DMS53 (cell line): ENCODE results near the gene TWNK.
"Not testable (repeated sequence)": the region's sequence is repeated elsewhere in the genome, so short reads cannot be mapped to it uniquely, and the experiment has no call there.

Source experiments
- DNase-seq: peaks from one replicate; lab custom pipeline; 2025; lab: John Stamatoyannopoulos, UW

Gene TWNK

DNA sequence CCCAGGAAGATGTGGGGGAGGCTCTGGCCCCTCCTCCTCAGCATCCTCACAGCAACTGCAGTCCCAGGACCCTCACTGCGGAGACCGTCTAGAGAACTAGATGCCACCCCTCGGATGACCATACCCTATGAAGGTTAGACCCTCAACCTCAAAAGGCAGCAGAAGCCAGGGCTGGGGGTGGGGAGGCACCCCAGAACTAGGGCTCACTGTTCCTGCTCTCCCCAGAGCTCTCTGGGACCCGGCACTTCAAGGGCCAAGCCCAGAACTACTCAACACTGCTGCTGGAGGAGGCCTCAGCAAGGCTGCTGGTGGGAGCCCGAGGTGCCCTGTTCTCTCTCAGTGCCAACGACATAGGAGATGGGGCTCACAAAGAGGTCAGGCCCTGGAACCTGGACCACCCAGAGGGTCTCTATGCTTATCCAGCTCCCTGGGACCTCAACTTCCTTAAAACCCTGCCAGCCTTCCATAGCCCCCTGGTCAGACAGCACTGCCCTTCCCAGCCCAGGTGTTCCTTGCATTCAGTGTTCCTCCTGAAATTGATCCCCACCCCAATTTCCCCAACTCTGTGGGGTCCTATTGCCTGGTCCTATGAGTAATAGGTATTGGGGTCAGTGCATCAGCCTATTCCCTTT lies 14.3 kb upstream of the TWNK start:
- no peak for DNase-seq

DNA sequence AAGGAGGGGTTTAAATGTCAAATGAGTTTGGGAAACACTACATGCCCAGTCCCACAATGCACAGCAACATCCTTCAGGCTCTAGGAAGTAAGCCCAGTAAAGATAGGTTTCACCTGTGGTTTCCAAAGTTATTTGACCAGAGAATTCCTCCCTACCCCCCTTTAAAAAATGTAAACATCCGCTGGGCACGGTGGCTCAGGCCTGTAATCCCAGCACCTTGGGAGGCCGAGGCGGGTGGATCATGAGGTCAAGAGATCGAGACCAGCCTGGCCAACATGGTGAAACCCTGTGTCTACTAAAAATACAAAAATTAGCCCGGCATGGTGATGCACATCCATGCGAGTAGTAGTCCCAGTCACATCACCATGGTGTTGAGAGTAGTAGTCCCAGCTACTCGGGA lies 11.9 kb upstream of the TWNK start:
- not testable (repeated sequence) for DNase-seq

DNA sequence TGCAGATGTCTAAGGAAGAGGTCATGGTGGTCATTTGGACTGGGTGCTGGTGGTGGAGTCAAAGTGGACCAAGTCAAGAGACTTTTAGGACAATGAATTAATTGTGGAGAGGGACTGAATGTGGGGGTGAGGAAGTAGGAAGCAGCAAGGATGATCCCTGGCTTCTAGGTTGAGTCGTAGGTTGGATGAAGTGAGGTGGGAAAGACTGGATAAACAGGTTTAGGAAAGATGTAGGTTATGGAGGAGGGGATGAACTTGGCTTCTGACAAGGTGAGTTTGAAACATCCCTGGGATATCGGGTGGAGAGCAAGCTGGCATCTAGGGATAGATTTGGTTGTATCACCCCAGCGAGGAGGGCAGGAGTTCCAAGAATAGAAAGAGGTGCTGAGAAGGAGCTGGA lies 10.4 kb upstream of the TWNK start:
- peak; percentile 61 for DNase-seq

DNA sequence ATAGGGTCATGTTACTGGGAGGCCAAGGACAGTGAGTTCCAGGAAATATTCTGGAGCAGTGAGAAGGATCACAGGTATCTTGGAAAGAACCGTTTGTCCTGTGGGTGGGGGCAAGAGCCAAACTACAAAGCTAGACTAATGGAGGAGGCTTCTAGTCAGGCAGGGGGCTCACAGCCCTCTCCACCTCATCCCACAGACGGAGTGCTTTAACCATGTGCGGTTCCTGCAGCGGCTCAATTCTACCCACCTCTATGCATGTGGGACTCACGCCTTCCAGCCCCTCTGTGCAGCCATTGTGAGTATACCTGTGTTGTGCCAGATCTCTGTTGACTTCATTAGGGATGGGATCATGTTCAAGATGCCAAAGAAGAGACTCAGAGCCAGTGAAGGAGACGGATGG lies 9.9 kb upstream of the TWNK start:
- no peak for DNase-seq

DNA sequence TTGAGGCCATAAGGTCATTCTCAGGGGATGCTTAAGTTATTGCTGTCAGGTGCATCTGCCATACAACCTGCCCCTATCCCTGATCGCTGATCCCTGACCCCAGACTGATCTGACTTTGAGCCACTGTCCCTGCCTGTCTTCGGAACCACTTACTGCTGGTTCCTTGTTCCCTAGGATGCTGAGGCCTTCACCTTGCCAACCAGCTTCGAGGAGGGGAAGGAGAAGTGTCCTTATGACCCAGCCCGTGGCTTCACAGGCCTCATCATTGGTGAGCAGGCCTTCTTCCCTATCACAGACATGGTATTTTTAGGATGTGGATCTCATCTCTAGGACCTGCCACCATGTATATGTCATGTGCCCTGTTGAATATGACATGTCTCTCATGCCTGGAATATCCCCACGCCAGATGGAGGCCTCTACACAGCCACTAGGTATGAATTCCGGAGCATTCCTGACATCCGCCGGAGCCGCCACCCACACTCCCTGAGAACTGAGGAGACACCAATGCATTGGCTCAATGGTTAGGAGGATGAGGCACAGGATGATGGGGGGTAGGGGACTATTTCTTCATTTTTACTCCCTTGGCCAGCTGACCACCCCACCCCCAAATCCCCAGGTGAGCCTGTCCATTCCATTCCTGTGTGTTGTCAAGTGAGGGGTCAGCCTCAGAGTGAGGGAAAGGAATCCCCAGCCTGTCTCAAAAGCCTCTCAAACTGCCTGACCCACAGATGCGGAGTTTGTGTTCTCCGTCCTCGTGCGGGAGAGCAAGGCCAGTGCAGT lies 9.0 kb upstream of the TWNK start:
- no peak for DNase-seq

DNA sequence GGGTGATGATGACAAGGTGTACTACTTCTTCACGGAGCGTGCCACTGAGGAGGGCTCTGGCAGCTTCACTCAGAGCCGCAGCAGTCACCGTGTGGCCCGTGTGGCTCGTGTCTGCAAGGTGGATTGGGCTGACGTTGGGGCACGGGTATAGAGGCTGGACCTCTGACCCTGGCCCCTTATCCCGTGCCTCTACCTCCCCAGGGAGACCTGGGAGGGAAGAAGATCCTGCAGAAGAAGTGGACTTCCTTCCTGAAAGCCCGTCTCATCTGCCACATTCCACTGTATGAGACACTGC lies 8.5 kb upstream of the TWNK start:
- DNase-seq = no peak

DNA sequence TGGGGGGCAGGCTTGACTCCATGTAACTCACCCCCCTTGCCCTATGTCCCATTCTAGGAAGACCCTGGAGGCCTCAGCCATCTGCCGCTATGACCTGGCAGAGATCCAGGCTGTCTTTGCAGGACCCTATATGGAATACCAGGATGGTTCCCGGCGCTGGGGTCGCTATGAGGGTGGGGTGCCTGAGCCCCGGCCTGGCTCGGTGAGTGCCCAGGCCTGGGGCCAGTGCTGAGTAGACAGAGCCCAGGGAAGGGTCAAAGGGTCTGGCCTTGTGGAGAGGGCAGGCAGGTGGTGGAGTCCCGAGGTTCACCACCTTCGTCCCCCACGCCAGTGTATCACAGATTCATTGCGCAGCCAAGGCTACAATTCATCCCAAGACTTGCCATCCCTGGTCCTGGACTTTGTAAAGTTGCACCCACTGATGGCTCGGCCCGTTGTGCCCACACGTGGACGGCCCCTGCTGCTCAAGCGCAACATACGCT lies 7.5 kb upstream of the TWNK start:
- DNase-seq = no peak

DNA sequence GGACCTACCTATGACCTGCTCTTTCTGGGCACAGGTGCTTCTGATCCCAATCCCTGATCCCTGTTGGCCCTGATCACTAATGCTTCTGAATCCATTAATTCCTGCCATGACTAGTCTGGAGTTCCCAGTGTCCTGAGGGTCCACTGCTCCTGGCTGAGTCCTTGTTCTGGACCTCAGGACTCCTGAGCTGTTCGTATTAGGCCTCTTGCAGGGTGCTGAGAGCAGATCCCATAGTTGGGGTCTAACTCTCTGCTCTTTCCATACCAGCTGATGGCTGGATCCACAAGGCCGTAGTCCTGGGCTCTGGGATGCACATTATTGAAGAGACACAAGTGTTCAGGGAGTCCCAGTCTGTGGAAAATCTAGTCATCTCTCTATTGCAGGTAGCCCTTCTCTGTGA lies 7.0 kb upstream of the TWNK start:
- no peak for DNase-seq

DNA sequence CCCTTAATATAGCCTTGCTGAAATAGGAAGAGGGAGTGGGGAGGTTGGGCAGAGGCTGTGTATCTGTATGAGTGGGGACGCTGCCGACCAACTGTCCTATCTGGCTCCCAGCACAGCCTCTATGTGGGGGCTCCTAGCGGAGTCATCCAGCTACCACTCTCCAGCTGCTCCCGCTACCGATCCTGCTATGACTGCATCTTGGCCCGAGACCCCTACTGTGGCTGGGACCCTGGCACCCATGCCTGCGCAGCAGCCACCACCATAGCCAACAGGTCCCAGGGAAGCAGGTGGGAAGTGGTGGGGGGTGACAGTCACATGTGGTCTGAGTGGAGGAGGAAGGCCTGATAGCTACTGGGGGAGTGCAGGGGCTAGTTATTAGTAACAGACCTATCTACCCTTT lies 6.6 kb upstream of the TWNK start:
- no peak for DNase-seq

DNA sequence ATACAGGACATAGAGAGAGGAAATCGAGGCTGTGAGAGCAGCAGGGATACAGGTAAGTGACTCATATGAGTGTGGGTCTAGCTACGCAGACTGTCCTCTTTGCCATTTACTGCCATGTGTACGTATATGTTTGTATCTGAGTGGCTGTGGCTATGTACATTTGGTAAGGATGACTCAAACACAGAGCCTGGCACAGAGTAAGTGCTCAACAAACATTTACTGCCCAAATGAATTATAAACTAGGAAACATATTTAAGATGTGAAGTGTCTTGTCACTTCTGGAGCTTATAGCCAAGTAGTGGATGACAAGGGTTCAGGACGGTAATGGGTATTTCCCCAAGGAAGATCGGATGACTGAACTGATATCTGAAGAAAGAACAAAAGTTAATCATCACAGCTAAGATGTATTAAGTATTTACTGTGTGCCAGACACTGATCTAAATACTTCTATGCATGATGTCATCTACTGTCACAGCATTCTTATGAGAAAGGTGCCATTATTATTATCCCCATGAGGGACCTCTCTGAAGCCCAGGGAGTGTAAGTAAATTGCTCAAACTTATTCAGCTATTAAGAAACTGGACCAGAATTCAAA lies 6.1 kb upstream of the TWNK start:
- no peak for DNase-seq

DNA sequence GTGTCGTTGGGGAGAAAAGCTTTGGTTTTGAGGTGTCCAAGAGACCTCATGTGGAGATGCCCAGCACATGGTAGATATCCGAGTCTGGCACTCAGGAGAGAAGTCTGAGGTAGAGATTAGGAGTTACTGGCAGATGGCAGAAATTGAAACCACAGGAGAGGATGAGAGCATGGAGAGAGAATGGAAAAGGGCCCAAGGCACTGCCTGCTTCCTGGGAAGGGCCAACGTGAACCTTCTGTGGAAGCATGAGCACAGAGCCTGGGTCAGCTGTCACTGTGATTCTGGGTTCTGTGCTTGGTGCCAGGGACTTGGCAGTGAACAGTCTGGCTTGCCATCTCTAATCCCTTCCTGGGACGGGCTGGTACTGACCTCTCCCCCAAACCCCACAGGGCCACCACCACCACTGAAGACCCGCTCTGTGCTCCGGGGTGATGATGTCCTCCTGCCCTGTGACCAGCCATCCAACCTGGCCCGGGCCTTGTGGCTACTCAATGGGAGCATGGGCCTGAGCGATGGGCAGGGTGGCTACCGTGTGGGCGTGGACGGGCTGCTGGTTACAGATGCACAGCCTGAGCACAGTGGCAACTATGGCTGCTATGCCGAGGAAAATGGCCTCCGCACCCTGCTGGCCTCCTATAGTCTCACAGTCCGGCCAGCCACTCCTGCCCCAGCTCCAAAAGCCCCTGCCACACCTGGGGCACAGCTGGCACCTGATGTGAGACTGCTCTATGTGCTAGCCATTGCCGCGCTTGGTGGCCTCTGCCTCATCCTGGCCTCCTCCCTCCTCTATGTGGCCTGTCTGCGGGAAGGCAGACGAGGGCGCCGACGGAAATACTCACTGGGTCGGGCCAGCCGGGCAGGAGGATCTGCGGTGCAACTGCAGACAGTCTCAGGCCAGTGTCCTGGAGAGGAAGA lies 4.2 kb upstream of the TWNK start:
- DNase-seq = no peak

DNA sequence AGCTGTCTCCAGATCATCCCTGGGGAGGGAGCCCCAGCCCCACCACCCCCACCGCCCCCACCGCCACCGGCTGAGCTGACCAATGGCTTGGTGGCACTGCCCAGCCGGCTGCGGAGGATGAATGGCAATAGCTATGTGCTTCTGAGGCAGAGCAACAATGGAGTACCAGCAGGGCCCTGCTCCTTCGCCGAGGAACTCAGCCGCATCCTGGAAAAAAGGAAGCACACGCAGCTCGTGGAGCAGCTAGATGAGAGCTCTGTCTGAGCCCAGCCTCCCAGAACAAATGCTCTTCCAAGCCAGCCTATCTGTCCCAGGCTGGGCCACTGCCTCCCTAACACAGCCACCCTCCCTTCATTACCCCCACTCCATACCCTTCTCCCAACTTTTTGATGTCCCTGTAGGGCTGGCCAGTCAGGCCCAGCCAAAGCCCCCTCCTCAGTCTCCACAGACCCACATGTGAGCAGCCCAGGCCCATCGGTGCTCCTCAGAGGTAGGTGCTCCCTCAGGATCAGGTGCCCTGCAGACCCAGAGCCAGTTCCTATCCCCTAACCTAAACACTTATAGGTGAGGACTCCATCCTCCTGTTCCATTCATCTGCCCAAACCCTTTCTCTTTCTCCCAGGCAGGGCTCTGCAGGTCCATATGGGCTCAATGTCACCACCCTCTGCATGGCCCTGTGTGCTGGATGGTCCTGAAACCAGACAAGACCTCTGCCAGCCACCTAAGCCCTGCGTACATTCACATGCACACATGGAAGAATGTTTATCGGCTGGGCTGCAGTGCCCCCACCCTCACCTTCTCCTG lies 3.3 kb upstream of the TWNK start:
- DNase-seq = no peak

DNA sequence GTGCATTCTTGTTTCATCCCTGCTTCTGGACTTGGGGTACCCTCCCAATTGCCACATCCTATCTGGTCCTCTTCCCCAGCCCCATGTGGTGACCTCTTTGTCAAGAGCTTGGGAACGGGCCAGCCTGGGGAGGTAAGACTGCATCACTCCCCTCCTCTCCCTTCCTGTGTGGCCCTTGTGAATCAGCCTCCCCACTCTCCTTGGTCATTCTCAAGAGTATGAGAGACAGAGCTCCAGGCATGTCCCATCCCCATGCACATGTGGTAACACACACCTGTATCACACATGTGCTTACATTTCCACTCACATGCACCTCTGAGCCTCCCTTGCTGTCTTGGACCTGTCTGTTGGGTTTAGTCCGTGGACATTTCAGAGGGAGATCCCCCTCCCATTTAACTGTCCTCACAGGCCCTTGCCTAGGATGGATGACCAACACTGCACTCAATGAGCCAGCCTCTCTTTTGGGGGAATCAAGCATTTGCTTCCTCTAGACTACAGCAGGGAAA lies 2.6 kb upstream of the TWNK start:
- no peak for DNase-seq

DNA sequence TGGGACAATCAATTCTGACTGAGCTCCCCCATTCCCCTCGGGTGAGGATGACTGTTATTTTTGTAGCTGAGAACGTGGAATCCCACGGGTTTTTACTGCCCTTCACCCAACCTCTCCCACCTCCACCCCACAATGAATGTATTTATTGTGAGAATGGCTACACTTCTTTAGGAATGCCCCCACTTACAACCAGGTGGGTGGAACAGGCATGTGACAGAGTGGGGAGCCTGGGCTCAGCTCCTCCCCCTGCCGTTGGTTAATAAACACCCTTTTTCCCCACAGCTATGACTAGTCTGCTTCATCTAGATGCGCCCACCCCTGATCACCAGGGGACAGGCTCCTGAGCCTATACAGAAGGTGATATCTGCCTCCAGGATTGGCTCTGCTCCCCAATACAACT lies 2.0 kb upstream of the TWNK start:
- DNase-seq = no peak

DNA sequence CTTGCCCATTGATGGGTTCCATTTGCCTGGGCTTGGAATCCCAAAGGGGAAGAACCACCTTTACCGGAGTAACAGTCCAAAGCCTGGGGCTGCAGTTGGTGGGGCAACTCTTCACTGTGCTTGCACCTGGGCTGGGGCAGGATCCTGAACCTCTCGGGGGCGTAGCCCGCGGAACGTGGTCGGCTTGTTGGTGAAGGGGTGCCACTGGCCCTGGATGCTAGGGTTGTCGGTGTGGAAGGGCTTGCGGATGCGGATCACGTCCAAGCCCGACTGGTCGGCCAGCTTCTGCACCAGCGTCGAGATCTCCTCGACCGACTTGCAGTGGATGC lies 756 bp upstream of the TWNK start:
- DNase-seq = no peak

DNA sequence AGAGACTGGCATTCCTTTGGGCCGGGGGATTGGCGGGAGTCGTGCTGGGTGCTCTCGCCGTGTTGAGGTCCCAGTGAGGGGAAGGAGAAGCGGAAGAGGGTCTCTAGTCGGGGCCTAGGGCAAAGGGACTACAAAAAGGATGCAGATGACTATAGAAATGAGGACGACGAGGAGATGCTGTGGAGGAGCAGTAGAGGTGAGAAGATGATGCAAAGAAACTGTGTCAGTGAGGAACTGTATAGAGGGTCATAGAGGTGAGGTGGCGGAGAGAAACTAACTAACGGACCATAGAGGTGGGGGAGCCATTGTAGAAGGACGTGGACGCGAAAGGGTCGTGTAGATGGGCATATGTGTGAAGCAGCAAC lies 324 bp downstream of the TWNK start:
- DNase-seq = no peak

DNA sequence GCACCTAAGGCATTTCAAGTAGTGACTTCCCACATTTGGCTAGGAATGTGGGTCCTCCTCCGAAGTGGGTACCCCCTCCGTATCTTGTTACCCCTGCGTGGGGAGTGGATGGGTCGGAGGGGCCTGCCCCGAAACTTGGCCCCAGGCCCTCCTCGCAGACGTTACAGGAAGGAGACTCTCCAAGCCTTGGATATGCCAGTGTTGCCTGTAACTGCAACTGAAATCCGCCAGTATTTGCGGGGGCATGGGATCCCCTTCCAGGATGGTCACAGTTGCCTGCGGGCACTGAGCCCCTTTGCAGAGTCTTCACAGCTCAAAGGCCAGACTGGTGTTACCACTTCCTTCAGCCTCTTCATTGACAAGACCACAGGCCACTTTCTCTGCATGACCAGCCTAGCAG lies 823 bp downstream of the TWNK start:
- no peak for DNase-seq

DNA sequence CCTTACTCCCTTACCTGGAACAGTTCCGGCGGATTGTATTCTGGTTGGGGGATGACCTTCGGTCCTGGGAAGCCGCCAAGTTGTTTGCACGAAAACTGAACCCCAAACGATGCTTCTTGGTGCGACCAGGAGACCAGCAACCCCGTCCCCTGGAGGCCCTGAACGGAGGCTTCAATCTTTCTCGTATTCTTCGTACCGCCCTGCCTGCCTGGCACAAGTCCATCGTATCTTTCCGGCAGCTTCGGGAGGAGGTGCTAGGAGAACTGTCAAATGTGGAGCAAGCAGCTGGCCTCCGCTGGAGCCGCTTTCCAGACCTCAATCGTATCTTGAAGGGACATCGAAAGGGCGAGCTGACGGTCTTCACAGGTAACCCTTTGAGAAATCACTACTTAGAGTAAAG lies 1.7 kb downstream of the TWNK start:
- no peak for DNase-seq

DNA sequence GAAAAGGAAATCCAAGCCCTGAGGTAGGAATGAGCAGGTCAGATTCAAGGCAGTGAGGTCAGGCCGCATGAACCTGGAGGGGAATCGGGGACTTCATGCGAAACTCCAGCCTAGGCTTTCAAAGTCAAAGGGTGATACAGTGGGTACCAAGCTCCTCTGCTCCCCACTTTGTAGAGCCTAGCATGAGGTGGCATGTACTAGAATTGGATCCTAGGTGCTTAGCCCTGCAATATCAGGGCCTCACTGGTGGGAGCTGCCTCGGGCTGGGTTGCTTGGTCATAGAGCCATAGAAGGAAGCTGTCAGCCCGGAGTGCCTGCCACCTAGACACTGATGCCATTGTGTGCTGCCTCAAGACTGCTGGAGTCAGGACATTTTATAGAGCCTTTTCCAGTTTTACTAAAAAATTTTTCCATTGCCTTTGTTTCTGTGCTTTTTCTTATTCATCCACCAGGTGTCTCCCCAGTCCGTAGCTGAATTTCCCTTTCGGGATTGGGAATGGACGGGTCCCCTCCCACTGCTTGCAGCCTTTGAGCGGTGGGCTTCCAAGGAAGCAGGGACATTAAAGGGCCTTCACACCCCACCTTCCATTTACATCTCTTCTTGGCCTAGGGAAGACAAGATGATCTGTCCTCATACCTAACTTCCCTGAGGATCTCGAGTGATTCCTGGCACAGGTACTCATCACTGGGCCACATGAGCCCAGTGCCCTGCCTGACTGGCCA lies 6.8 kb downstream of the TWNK start:
- DNase-seq = peak; percentile 50

DNA sequence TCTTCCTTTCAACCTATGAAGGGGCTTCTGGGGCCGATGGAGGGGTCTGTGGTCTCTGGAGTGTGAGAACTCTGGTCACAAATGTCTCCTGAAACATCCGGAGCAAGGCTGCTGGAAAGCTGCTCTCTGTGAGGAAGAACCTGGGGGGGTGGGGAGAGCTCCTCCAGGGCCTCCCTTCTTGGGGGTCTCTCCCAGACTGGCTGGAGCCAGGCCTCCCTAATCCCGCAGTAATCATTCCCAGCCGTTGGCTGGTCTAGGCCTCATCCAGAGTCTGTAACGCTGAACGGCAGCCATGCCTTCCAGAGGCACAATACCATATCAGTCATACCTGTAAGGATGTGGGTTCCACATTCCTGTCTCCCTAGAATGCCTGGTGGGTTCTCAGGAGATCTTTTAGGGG lies 7.8 kb downstream of the TWNK start:
- DNase-seq = no peak
